Germinal center (tissue), 1 donor: ENCODE measurements around the gene UGCG.
"Not testable (repeated sequence)": the region's sequence is repeated elsewhere in the genome, so short reads cannot be mapped to it uniquely, and the experiment has no call there.

Experiments used
- DNase-seq: peaks from one replicate; pipeline ENCODE4 v3.0.0; 2012; ENCODE audit warnings: mixed read lengths, low spot score

Gene UGCG

DNA sequence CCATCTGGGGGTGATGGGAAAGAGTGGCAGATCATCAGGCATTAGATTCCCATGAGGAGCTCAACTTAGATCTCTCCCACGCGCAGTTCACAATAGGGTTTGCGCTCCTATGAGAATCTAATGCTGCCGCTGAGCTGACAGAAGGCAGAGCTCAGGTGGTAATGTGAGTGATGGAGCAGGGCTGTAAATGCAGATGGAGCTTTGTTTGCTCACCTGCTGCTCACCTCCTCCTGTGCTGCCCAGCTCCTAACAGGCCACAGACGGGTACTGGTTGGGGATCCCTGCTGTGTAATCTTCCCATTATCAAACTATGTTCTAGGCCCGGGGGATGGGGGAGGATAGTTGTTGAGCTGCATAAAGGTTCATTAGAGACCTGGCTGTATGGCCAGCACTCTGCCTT lies 58.4 kb downstream of the UGCG start:
- DNase-seq, result no peak

DNA sequence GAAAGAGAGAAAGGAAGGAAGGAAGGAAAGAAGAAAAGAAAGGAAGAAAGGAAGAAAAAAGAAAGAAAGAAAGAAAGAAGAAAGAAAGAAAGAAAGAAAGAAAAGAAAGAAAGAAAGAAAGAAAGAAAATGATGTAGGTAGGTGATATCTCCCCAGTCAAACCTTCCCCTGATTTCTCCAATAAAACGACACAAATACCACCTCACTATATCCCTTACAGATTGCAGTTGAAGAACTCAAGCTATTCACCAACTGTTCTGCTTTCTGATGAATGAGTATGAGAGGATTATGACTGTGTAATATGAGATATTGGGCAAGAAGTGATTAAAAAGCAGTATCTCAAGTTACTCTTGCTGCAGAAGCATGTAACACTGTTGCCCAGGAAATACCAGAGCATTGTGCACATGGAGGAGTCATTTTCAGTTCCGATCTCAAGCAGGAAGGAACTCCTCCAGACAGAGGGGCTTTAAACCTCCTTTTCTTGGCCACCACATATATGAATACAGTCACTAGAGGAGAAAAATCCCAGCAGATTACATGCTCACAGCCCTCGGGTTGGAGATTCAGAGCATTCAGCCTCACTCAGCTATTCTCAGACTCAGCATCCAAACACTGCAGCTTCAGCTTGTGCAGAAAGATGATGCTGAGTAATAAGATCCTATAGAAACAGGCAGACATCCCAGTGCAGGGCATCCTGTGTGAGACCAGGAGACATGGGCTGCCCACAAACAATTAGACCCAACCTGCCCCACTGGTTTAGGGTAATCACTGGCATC lies 61.4 kb downstream of the UGCG start:
- no peak for DNase-seq

DNA sequence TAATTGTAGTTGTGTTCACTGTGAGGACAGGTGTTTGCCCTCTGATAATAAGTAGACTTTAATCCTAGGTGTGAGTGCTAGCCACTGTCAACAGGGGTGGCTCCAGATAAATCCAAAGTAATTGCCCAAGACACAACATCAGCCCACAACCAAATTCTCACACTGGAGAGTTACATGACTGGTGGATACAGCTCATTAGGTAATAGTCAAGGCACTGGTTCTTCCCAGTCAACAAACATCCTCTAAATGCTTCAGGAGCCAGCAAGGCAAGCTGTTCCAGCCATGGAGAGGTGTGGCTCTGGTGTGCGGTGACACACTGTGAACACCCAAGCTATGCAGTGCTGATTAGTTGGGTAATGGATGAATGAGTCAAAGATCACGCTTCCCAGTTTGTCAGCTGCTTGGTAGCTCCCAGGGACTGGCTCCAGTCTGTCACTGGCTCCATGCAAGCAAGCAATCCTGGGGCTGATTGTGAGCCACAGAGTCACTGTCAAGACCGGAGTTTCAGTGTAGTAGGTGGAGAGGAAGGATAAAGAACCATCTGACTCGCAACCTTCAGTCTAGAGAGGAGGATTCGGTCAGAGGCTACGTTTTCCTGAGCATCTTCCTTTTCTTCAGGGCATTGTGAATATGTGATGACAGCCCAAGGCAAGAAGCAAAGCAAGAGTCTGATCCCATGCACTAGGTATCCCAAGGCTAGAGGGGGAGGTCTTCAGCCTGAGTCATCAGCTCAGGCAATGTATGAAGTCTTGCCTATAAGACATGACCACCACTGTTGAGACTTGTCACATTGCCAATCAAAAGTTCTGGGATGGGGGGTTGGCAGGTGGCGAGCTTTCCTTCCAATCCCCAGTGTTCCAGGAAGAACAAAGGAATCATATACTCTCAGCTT lies 63.1 kb downstream of the UGCG start:
- DNase-seq, result no peak

DNA sequence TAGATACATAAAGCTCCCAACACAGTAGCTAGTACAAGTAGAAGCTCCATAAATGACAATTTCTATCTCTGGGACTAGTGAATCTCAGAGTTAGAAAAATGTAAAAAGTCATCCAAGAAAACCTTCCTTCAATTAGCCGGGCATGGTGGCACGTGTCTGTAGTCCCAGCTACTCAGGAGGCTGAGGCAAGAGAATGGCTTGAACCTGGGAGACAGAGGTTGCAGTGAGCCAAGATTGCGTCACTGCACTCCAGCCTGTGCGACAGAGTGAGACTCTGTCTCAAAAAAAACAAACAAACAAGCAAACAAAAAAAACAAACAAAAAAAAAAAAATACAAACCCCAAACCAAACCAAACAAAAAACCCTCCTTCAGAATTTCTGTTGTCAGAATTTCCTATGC lies 63.9 kb downstream of the UGCG start:
- not testable (repeated sequence) for DNase-seq

DNA sequence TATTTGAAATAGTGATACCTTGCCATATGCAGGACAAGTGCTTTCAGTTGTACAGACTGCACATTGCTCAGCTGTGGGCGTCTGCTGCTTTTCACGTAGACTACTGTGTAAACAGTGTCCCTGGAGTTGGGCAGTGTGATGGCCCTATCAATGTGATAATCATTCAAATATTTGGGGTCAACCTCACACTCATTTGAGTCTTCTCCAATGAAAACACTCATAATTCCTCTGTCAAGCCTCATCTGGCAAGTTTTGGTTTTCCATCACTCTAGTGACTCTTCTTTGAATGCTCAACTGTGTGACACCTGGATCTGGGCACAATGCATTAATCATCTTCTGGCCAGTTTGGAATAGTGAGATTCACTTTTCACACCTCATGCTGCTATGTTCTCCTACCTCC lies 64.4 kb downstream of the UGCG start:
- DNase-seq, result no peak

DNA sequence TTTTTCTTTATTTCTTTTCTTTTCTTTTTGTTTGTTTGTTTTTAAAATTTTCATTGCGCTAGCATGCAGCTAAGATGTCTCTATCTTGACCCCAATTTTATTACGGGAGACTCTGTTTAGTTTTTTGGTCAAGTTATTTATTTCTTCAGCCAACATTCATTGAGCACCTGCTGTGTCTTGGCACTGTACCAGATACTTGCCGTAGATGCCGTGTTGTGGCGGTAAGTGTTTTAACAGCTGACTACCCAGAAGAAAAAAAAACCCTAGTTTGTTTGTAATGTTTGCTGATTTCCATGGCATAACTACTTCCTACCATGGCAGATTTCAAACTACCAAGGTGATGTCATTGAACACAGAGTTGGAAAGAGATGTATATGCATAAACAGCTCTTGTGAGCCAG lies 65.0 kb downstream of the UGCG start:
- no peak for DNase-seq

DNA sequence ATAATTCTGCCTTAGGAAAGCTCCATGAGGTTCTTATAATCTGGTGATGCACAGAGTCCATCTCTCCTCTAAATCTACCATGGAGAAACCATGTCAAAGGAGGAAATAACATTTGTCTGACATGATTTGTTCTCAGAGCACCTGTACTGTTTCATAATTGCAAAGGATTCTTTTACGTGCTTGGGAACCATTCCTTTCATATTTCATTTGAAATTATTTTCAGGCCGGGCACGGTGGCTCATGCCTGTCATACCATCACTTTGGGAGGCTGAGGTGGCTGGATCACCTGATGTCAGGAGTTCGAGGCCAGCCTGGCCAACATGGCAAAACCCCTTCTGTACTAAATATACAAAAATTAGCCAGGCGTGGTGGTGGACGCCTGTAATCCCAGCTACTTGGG lies 65.4 kb downstream of the UGCG start:
- no peak for DNase-seq

DNA sequence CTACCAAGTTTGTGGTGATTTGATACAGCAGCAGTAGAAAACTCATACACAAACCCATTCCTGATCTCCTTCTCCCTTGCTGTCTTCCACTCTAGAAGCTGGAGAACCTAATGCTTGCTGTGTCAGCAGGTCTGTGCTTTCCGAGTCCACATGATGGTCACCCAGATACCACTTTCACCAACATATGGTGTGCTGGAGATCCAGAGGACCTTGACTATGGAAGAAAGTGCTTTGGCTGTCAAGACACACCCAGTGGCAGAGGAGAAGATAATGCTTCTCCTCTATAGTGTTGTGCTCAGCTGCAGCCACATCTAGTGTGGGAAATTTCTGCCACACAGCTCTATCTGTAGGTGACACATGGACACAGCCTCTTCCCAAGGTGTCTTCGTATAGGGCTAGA lies 67.4 kb downstream of the UGCG start:
- no peak for DNase-seq

DNA sequence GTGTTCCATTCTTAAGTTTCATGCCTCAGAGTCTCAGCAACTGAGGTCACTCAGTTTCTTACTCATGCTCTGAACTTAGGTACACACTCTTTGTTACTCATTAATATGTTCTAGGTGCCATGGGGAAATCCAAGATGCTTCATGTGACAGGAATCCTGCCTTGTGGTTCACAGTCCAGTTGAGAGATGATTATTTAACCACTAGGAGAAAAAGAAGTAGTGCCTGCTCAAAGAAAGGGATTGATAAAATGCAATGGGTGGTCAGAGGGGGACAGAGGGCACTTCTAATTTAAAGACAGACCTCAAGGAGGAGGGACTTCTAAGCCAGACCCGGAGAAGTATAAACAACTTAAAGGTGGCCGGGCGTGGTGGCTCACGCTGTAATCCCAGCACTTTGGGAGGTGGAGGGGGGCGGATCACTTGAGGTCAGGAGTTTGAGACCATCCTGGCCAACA lies 69.0 kb downstream of the UGCG start:
- DNase-seq, result no peak

DNA sequence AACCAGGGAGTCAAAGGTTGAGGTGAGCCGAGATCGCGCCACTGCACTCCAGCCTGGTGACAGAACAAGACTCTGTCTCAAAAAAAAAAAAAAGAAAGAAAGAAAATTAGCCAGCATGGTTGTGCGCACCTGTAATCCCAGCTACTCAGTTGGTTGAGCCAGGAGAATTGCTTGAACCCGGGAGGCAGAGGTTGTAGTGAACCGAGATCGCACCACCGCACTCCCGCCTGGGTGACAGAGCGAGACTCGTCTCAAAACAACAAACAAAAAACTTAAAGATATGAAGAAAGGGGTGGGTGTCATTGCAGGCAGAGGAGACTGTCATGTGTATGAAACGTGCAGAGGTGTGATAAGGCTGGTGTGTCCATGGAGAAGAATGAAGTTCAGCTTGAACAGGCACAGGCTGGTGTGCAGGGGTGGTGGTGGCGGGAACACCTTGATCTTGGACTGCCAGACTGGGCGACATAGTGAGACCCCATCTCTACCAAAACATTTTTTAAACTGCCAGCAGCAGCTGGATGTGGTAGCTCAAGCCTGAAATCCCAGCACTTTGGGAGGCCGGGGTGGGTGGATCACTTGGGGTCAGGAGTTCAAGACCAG lies 69.6 kb downstream of the UGCG start:
- no peak for DNase-seq

DNA sequence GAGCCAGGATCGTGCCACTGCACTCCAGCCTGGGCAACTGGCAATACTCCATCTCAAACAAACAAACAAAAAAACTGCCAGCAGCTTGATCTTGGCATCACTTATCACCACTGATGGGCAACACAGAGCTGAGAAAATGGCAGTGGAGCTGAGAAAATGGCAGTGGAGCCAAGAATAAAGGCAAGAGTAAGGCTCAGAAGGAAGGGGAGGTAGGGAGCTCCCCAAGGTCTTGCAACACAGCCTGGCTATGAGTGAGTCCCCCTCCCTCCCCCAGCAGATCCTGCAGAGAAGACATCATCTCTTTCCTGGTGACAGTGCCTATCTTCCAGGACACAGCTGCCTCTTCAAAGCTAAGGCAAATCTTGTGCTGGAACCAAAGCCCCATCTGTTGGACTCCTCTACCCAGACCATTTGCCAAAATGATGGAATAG lies 70.3 kb downstream of the UGCG start:
- no peak for DNase-seq

DNA sequence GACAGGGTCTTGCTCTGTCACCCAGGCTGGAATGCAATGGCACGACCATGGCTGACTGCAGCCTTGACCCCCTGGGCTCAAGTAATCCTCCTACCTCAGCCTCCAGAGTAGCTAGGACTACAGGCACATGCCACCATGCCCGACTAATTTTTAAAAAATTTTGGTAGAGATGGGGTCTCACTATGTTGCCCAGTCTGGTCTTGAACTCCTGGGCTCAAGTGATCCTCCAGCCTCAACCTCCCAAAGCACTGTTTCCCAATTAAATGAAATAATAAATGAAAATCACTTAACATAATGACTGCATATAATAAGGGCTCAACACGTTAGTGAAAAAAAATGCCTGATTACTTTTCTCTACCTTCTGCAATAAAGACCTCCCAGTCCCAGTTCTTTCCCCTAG lies 71.0 kb downstream of the UGCG start:
- no peak for DNase-seq

DNA sequence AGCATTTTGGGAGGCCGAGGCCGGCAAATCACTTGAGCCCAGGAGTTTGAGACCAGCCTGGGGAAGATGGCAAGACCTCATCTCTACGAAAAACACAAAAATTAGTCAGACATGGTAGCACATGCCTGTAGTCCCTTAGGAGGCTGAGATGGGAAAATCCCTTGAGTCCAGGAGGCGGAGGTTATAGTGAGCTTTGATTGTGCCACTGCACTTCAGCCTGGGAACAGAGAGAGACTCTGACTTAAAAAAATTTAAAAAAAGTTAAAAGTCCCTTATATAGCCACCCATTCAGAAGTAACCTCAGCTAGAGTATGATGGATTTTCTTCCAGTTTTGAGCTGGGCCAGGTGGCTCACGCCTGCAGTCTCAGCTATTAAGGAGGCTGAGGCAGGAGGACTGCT lies 72.4 kb downstream of the UGCG start:
- no peak for DNase-seq

DNA sequence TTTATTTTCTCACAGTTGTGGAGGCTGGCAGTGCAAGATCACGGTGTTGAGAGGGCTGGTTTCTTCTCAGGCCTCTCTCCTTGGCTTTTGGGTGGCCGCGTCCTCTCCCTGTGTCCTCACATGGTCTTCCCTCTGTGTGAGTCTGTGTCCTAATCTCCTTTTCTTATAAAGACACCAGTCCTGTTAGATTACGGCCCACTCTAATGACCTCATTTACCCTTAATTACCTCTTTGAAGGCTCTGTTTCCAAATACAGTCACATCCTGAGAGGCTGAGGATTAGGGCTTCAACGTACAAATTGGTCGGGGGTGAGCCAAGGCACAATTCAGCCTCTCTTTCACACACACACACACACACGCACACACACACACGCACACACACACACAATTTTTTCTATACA lies 73.0 kb downstream of the UGCG start:
- DNase-seq, result no peak

DNA sequence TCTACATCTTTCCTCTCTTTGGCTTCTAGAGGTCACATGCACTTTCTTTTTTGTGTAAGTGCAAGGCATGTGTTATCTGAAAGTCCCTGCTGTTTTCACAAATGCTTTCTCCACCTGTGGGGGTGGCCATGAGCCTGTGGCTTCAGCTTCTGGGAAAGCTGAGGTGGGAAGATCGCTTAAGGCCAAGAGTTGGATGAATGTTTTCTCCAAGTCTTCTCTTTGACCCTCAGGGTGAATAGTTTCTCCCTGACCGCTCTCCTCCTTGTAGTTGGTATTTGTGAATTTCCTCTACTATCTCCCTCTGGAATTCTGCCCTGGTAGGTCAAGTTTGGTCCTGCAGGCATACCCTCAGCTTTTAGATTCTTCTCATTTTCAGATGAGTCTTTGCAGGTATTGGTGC lies 74.2 kb downstream of the UGCG start:
- DNase-seq, result no peak

DNA sequence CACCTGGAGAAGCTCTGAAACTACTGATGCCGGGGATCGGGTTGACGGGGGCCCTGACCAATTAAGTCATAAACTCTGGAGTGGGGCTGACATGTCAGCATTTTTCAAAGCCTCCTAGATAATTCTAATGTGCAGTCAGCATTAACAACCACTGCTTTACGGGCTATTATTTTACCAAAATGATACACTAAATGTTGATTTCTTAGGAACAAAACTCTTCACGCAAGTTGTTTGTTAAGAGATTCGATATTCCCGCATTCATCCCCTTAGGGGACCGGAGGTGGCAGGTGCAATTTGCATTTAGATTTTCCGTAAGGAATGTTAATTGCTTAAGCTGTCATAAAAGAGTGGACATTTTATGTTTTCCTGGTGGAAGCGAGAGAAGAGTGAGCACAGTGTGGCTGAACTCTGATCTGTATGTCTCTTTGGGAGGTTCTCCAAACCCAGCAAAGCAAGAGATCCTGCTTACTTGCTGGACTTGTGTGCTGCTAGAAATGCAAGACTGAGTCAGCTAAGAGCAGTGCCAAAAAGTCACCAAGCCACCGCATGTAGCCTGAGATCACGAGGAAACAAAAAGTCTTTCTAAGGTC lies 77.6 kb downstream of the UGCG start:
- DNase-seq, result no peak

DNA sequence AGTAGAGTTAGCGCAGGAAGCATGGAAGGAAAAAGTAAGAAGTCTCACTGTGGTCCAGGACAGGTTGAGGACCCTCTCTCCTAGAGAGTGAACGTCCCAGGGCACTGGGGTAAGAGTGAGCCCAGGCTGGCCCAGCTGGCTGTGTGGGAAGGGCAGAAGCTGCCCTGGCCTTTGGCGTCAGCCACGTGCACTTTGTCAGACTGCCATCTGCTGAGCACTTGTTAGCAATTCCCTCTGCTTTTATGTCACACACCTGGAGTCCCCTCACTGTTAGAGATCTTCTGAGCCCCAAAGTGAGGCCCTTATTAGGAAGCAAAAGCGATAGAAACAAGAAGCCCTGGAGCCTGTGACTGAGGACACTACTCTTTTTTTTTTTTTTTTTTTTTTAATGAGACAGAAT lies 79.1 kb downstream of the UGCG start:
- peak; percentile 30 for DNase-seq

DNA sequence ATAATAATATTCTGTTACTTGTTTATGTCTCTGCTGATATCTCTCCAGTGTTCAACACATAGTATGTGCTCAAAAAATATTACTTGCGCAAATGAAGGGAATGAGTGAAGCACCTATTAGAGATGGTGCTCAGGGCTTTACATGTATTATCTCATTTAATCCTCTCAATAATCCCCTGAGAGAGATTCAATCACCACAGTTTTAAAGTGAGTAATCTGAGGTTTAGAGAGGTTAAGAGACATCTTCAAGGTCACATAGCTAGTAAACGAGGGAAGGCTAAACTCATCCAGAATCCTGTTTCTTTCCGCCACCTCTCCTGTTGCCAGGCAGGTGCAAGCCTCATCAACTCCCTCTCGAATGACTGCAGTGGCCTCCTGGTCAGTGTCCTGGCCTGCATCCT lies 82.0 kb downstream of the UGCG start:
- no peak for DNase-seq

DNA sequence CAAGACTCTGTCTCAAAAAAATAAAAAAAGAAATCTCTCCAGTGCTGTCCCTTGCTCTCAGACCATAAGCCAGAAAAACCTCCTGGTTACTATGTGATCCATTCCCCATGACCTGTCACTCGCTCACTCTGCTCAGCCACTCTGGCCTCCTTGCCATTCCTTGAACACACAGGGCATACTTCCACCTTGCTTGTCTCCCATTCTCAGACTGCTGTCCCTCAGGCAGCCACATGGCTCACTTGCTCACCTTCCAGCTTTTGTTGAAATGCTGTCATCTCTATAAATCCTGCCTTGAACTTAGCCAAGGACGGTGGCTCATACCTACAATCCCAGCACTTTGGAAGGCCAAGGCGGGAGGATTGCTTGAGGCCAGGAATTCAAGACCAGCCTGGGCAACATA lies 82.9 kb downstream of the UGCG start:
- DNase-seq, result no peak

DNA sequence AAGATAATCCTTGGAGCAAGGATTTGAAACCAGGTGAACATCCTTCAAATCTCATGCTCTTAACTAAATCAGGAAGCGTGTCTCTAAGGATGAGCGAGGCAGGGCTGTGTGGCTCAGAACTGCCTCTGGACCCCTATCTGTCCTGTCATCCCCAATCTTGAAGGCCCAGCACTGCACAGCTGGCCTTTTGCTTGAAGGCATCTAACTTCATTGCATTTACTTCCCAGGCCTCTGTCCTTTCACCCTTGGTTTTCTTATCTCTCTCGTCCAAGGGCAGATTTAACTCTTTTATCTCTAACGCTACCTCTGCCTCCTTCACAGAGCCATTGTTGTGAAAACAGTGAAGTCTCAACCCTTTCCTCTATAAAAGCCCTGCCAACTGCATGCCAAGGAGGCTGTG lies 83.8 kb downstream of the UGCG start:
- DNase-seq, result no peak

DNA sequence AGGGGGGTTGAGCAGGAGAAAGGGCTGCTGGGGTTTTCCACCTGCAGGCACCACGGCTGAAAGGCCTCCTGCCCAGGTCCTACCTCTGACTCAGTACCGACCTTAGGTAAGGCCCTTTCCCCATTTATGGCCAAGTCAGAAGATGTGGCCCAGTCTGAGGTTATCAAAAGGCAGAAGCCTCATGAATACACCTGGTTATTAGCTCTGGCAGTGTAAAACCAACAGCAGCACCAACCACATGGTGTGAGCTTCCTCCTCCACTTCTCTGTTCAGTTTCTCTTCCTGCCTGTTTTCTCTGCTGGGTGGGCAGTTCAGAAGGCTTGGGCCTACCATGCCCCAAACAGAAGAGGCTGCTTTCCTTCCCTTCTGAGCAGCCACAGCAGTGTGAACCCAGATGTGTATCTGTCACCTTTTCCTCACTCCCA lies 86.9 kb downstream of the UGCG start:
- peak; percentile 65 for DNase-seq

DNA sequence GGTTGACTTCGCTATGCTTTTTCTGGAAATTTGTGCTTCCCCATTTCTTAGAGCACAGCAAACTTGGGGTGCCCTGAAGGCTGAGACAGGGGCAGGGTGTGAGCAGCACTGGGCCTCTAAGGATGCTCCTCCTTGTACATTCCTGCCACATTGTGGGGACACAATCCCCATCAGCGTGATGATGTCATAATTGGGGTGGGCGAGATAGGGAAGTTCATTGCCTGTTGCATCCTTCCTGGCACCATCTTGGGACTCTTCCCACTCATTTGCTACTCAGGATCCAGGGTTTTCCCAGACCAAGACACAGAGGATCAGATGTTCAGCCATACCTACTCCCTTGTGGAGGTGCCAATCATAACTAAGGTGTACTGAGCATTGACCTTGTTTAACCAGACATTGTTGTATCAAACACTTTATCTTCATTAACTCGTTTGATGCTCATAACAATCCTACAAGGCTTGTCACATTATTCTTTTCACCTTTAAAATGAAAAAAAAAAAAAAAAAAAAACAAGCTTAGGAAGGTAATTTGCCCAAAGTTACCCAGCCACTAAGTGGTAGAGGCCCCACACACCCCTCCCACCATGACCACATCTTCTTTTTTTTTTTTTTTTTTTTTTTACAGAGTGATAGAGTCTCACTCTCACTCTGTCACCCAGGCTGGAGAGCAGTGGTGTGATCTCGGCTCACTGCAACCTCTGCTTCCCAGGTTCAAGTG lies 87.6 kb downstream of the UGCG start:
- no peak for DNase-seq
